DMS 273 treated with DMSO at 0.1 percent for 48 hours (cell line): ENCODE data around the gene TMEM94.
A peak's percentile ranks its signal among the peaks of the same experiment; 100 is the strongest.
"Not testable (repeated sequence)": the region's sequence is repeated elsewhere in the genome, so short reads cannot be mapped to it uniquely, and the experiment has no call there.

Source experiments
- DNase-seq: peaks from one replicate; lab custom pipeline; 2025; lab: John Stamatoyannopoulos, UW

TMEM94 gene

DNA sequence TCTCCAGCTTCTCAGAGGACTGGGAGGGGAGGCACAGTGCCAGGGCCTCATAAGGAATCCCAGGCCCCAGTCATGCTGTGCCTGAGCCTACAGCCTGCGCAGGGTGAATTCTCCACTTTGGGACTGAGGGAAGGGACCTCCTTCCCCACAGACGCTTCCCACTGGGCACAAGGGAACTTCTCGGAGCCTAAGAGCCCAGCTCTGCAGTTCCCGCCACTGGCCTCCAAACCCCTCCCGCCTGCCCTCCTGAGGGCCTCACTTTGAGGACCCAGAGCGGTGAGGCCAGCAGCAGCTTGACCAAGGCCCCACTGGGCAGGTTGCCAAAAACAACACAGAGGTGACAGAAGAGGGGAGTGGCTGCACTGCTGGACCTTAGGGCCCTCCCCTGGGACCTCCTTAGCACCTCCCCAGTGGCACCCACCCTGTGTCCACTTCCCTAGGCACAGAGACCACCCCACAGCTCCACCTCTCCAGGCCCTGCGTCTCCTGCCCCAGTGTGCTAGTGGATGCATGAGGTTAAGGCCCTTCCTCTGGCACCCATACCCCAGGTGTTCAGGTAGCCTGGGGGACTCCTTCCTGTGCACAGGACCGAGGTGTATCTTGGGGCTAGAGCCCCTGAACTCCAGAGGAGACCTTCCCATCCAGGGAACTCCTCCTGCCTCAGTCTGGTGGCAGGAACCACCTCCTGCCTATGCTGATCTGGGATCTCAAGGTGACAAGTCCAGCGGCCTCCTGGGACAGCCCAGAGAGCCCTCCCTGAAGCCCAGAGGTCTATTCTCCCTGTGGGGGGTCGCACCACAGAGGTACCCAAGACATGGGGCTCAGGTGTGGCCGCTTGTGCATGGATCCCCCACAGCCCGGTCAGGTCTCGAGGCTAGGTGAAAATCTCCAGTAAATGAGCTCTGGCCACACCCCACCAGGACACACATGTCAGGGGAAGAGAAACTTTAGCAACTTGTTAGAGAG lies 55.5 kb downstream of the TMEM94 start:
- no peak for DNase-seq

DNA sequence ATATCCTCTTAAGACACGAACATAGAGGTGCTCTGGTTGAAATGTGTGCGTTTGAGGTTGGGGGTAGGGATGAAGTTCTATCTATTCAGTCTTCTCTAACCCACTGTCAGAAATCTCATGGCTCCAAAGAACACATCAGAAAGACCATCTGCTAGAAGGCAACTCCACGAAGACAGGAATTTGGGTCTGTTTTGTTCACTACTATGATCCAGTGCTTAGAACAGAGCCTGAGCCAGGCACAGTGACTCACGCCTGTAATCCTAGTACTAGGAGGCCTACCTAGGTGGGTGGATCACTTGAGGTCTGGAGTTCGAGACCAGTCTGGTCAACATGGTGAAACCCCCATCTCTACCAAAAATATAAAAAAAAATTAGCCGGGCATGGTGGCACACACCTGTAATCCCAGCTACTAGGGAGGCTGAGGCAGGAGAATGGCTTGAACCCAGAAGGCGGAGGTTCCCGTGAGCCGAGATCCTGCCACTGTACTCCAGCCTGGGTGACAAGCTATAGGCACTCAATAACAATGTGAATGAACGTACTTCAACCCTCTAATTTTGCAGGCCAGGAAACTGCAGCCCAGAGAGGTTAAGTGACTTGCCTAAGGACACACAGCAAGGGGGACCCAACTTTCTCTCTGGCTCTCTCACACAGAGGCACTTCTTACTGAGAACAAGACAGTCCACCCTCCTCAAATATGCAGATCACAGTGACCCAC lies 56.6 kb downstream of the TMEM94 start:
- no peak for DNase-seq

GRCh38 chr17:75513641-75514000 lies 57.2 kb downstream of the TMEM94 start:
- no peak for DNase-seq

- no peak for DNase-seq
Measured at GRCh38 chr17:75514299-75514918, 58.0 kb downstream of the TMEM94 start.

- no peak for DNase-seq
Measured at GRCh38 chr17:75514919-75515495, 58.6 kb downstream of the TMEM94 start.

DNA sequence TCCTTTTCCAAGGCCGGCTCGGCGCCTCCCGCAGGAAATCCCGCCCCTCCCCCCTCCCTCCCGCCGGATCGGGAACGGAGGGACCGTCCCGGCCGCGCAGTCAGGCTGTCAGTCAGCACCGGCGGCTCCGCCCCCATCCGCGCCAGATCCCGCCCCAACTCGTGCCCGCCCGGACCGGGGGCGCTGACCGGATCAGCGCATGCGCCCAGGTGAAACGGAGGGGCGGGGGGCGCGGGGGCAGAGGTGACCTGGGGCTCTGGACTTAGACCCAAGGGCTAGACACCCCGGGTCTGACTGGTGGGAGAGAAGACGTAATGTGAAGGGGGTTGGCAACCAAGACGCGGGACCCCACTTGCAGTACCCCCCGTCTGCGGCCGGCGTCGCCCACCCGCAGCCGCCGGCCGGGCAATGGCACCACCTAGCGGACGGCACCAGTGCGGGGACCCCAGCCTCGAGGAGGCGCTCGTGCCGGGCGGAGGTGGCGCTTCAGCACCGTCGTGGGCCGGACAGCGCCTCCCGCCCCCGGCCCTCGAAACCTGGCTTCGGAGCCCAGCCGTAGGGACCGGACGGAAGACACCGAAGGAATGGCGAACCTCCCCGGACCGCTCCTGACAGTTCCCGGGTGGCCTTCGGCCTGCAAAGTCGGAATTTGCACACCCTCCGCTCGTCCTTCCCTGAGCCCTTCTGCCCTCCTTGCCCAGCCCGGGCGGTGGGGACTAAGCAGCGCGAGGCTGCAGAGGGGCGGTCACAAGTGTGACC lies 59.2 kb downstream of the TMEM94 start, which contains the start of gene CASKIN2:
Gene CASKIN2, minus strand, starts transcription at position 42 of the 759 bp plus-strand sequence. CDS start 1,733 bp downstream, outside the sequence.
- DNase-seq: peak; percentile 67

GRCh38 chr17:75516255-75516618 lies 59.8 kb downstream of the TMEM94 start, which contains the start of gene TSEN54:
TSEN54 (plus strand) TSS chr17:75516528; CDS start chr17:75516561, 33 bp downstream.
- DNase-seq: peak; percentile 61

GRCh38 chr17:75516619-75517296 lies 60.3 kb downstream of the TMEM94 start:
- DNase-seq: no peak

DNA sequence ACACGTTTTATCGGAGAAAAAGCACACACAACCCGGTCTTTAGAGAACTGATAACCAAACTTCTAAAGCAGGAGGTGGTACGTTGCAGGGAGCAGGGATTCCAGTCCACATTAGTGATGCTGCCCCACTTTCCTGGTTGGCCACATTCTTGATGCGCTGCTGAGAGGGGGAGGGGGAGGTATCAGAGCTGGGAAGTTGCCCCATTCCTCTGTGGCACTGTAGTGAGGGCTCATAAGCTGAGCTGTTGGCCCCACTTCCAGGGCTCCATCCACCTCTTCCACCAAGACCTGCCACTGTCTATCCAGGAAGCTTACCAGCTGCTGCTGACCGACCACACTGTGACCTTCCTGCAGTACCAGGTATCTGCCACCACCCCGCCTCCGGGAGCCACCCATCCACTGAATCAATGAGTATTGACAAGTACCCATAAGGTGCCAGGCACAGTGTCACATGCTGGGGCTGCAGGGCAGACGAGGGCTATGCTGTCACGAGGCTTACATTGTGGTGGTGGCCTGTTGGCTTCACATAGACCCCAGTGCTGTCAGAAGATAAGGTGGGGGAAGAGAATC lies 60.9 kb downstream of the TMEM94 start:
- DNase-seq: no peak

DNA sequence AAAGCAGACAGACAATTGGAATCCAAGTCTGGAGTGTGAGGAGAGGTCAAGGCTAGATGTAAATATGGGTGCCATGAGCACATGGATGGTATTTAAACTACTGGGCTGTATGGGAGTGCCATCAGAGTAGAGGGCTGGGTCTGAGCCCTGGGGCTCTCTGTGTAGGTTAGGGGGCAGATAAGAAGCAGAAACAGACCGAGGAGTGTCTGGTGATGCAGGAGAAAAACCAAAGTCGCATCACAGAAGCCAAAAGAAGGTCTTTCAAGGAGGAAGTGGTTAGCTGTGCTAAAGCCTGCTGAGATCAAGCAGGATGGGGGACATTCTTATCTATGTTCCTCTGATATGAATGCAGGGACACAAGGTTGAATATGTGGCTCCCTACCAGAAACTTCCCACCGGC lies 61.8 kb downstream of the TMEM94 start:
- DNase-seq: no peak

- no peak for DNase-seq
Measured at GRCh38 chr17:75518983-75519537, 62.6 kb downstream of the TMEM94 start.

DNA sequence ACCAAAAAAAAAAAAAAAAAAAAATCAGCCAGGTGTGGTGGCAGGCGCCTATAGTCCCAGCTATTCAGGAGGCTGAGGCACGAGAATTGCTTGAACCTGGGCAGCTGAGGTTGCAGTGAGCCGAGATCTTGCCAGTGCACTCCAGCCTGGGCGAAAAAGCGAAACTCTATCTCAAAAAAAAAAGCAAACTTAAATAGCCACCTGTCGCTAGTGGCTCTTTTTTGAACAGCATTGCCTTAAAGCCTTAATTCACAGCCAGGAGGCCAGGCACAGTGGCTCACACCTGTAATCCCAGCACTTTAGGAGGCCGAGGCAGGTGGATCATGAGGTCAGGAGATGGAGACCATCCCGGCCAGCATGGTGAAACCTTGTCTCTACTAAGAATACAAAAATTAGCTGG lies 64.0 kb downstream of the TMEM94 start:
- not testable (repeated sequence) for DNase-seq

- DNase-seq: no peak
Measured at GRCh38 chr17:75521290-75521689, 64.9 kb downstream of the TMEM94 start.

GRCh38 chr17:75521951-75522727 lies 65.7 kb downstream of the TMEM94 start:
- DNase-seq: no peak

GRCh38 chr17:75523647-75524046 lies 67.2 kb downstream of the TMEM94 start:
- no peak for DNase-seq

DNA sequence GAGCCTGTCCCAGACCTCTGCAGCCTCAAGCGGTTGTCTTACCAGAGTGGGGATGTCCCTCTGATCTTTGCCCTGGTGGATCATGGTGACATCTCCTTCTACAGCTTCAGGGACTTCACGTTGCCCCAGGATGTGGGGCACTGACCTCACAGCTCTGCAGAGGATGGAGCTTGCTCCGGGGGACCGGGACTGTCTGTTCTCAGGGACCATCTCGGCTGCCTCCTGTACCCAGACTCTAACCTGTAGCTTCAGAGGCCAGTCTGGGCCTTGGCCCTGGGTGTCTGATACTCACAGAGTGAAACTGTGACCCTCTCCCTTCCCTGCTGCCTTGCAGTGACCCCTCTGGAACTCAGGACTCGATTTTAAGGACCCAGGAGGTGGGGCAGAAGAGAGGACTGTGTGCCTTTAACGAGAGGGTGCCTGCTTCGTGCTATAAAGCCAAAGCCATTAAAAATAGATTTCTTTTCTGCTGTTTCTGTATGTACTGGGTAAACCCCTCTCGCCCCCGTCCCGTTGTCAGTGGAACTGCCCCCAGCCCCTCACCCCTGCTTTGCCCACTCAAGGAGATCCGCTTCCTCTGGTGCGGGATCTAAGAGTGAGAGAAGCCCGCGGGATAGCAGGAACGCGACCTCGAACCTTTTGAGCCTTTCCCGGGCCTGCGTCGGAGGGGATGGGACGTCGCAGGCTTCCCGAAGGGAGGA lies 68.0 kb downstream of the TMEM94 start:
- DNase-seq: no peak

GRCh38 chr17:75524970-75525805 lies 68.8 kb downstream of the TMEM94 start, which contains the start of gene LLGL2:
LLGL2 (plus strand) TSS chr17:75525697; CDS start chr17:75543427, 17,730 bp downstream.
- peak; percentile 45 for DNase-seq
